ENCODE results near the gene S100A9.

S100A9 gene

GRCh38 chr1:153358691-153358975 is 979 bp downstream of the S100A9 start:
- H3K4me3 ChIP-seq (replicated peaks; ENCODE audit: low read depth, low read length), result no peak overlapping the region
- TF ChIP-seq CTCF (IDR thresholded peaks at IDR 0.05; ENCODE audit: low read length, missing control alignments), result no peak

GRCh38 chr1:153359241-153359640 is 1.6 kb downstream of the S100A9 start:
- no peak for DNase-seq (ENCODE audit: low read depth)
- no peak overlapping the region for H3K4me3 ChIP-seq (replicated peaks; ENCODE audit: low read depth, low read length)
- TF ChIP-seq CTCF (IDR thresholded peaks at IDR 0.05; ENCODE audit: low read length, missing control alignments), result no peak

More at GRCh38 chr1:153358691-153358975, 979 bp downstream of the S100A9 start:
- DNase-seq (ENCODE audit: low read depth), result no peak

- H3K4me3 ChIP-seq (replicated peaks; ENCODE audit: low read depth, low read length), result no peak overlapping the region
- no peak for DNase-seq (ENCODE audit: low read depth)
- no peak for TF ChIP-seq CTCF (IDR thresholded peaks at IDR 0.05; ENCODE audit: low read length, missing control alignments)
These were observed 2.5 kb downstream of the S100A9 start for GRCh38 chr1:153360190-153360589.

- no peak overlapping the region for H3K4me3 ChIP-seq (replicated peaks; ENCODE audit: low read depth, low read length)
- no peak for DNase-seq (ENCODE audit: low read depth)
- no peak for TF ChIP-seq CTCF (IDR thresholded peaks at IDR 0.05; ENCODE audit: low read length, missing control alignments)
These were observed 3.2 kb downstream of the S100A9 start for GRCh38 chr1:153360592-153361479.

GRCh38 chr1:153361480-153362109 is 3.9 kb downstream of the S100A9 start:
- no peak overlapping the region for H3K4me3 ChIP-seq (replicated peaks; ENCODE audit: low read depth, low read length)
- no peak for DNase-seq (ENCODE audit: low read depth)
- TF ChIP-seq CTCF (IDR thresholded peaks at IDR 0.05; ENCODE audit: low read length, missing control alignments), result no peak

GRCh38 chr1:153362187-153362775 is 4.6 kb downstream of the S100A9 start:
- TF ChIP-seq CTCF (IDR thresholded peaks at IDR 0.05; ENCODE audit: low read length, missing control alignments), result no peak
- H3K4me3 ChIP-seq (replicated peaks; ENCODE audit: low read depth, low read length), result no peak overlapping the region
- DNase-seq (ENCODE audit: low read depth), result no peak
